ENCODE results near the gene CNGA3.

CNGA3 gene

DNA sequence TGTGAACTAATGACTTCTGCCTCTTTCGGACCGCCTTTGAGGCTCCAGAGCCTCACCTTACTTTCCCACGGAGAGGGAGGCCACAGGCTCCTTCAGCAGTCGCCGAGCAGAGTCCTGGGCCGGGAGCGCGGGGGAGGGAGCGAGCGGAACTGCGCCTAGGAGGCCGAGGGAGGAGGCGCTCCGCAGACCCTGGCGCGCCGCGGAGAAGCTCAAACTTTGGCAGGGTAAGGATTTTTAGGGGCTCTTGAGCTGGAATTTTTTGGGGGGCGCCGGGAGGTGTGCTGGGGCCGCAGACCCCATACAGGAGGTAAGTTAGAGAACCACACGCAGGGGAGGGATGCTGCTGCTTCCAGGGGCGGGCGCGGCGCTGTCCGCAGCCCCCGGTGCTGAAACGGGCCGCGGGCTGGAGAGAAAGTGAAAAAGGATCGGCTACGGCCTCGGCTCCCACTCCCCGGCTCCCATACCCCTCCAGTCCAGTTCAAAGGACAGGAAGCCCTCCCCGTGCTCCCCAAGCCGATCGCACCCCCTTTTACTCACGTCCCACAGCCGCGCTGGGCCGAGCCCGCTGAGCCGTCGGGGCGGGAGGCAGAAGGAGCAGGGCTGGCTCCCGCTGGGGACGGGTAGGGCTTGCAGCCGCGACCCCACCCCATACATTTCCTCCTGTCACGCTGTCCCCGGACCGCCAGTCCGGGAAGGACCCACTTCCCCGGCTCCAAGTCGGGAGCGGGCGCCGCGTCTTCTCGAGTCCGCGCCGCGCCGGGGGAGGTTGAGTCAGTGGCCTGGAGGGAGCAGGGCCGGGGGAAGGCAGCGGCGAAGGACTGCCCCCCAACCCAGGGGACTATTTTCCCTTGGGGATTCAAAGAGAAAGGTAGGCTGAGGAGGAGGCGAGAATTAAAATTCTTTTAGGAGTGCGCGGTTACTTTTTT lies at the start of gene CNGA3:
CNGA3 (plus strand) TSS at position 146 of the 926 bp plus-strand sequence. CDS start 23,520 bp downstream, outside the sequence.
- no peak within 1 kb of the TSS; the same call in none of the 2 replicates for H3K4me3 ChIP-seq (ENCODE audit: low read depth, low read length)
- TF ChIP-seq, protein P1, sequence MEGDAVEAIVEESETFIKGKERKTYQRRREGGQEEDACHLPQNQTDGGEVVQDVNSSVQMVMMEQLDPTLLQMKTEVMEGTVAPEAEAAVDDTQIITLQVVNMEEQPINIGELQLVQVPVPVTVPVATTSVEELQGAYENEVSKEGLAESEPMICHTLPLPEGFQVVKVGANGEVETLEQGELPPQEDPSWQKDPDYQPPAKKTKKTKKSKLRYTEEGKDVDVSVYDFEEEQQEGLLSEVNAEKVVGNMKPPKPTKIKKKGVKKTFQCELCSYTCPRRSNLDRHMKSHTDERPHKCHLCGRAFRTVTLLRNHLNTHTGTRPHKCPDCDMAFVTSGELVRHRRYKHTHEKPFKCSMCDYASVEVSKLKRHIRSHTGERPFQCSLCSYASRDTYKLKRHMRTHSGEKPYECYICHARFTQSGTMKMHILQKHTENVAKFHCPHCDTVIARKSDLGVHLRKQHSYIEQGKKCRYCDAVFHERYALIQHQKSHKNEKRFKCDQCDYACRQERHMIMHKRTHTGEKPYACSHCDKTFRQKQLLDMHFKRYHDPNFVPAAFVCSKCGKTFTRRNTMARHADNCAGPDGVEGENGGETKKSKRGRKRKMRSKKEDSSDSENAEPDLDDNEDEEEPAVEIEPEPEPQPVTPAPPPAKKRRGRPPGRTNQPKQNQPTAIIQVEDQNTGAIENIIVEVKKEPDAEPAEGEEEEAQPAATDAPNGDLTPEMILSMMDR (IDR thresholded peaks at IDR 0.05; ENCODE audit: insufficient read depth, low read length, missing control alignments), result no peak
- POLR2A ChIA-PET, result no interaction called here
- CTCF ChIA-PET, result no interaction called here
- DNase-seq (ENCODE audit: low read depth, low spot score), result no peak

DNA sequence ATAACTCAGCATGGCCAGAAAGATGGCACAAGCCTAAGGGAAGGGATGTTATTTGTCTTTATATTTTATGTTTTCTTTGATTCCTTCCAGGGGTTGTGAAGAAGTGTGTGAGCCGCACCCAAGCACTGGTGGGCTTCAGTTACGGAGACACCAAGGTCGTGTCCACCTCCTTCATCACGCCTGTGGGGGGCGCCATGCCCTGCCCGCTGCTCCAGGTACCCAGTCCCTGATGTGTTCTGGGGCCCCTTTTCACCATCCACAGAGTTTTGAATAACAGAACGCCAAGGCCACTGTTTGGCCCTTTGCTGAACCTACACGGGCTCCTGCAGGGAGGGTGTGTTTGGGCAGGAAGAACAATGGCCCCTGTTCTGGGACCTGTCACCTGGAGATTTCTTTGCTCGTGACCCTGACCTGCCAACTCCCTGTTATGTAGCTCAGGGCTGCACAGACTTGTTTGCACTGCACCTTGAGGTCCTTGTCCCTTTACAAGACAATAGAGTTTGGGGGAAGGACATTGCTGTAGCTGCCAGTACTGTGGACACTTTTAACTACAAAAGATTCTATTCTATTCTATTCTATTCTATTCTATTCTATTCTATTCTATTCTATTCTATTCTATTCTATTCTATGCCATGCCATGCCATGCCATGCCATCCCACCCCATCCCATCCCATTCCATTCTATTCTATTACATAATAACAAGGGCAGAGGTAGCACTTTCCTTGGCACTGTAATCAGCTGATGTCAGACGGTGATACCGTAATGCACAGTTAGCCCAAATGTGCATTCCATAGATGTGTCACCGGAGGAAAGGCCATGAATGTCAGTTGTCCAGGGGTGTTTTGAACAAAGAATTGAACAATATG lies 48.2 kb upstream of the CNGA3 start:
- ChIA-PET CTCF (no interaction called here), POLR2A (no interaction called here)
- TF ChIP-seq, protein P1 (IDR thresholded peaks at IDR 0.05; ENCODE audit: insufficient read depth, low read length, missing control alignments), result no peak
- no peak overlapping the region for H3K4me3 ChIP-seq (ENCODE audit: low read depth, low read length)
- DNase-seq (ENCODE audit: low read depth, low spot score), result no peak

DNA sequence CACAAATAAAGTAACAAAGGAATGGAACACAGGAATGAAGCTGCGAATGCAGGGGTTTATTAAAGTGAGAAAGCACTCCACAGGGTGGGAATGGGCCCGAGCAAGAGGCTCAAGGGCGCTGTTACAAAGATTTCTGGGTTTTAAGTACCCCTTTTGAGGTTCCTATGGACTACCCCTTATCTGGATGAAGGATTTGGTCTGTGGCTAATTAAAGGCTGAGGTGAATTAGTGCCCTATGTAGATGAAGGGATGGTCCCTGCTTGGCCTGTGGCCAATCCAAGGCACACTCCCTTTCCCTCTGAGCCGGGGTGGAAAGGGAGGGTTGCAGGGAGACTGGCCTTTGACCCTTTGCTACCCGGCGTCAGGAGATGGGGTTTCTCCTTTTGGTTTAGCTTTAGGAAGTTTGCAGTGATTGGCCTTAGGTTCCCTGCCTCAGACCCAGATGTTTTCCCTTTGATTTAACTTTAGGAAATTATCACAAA lies 47.5 kb upstream of the CNGA3 start:
- POLR2A ChIA-PET, result no interaction called here
- TF ChIP-seq, protein P1 (IDR thresholded peaks at IDR 0.05; ENCODE audit: insufficient read depth, low read length, missing control alignments), result no peak
- no peak for DNase-seq (ENCODE audit: low read depth, low spot score)
- H3K4me3 ChIP-seq (ENCODE audit: low read depth, low read length), result no peak overlapping the region
- CTCF ChIA-PET, result no interaction called here

DNA sequence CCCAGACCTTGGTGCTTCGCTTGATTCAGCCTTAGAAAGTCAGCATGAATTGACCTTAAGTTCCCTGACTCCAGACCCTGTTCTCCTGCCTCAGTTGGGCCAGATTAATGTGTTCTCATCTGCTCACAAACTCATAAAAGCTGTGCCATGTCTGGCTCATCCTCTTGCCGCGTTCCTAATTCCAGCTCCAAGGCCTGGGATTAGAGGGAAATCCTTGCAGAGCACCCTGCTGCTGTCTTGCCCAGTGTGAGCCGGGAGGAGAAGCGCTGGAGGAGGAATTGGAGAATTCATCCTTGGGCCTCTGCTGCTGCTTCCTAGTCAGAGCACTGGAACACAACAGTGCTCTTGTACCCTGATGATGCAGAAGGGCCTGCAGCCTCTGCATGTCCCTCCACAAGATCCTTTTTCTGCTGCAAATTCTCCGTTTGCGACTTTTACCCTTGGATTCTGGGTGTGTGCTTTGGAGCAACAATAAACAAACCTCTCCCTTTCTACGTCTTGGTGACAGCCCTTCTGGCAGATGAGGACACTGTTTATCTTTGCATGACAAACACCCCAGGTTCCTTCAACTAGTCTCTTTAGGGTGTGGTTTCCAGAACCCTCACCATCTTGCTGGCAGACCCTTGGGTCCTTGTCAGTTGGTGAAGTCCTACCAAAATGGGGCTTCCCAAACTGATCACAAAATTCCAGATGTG lies 46.9 kb upstream of the CNGA3 start:
- CTCF ChIA-PET, result no interaction called here
- DNase-seq (ENCODE audit: low read depth, low spot score), result no peak
- POLR2A ChIA-PET, result no interaction called here

DNA sequence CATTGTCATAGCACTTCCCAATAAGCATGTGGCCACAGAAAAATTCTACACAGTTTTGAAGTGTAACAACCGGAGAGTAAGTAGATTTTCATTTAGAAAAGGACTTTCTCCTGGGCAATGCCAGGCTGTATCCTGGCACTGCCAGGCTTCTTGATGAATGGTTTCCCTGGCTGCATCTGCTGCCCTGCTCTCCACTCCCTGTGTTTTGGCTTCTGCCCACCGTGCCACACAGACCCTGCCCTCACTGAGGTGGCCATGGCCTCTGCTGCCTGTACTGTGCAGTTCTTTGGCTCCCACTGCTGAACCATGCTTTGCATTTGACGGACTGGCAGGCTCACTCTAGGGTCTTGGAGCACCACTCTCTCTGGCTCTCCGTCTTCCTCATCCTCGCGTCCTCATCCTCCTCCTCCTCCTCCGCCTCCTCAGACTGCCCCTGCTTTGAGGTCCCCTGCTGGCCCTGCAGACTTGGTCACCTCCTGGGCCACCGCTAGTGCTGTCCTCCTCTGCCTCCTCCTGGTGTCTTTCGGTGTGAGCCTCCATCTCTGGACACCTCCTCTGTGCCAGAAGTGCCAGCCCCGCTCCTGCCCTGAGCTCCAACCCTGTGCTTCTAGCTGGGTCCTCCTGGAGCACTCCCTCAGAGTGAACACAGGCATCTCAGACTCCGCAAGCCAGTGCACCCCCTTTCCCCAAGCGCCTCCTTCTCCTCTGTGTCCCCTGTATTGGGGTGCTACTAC lies 45.9 kb upstream of the CNGA3 start:
- ChIA-PET POLR2A (no interaction called here), CTCF (no interaction called here)

More for the DNA sequence above, 46.9 kb upstream of the CNGA3 start:
- no peak overlapping the region for H3K4me3 ChIP-seq (ENCODE audit: low read depth, low read length)
- TF ChIP-seq, protein P1 (IDR thresholded peaks at IDR 0.05; ENCODE audit: insufficient read depth, low read length, missing control alignments), result no peak

More for the DNA sequence above, 45.9 kb upstream of the CNGA3 start:
- no peak overlapping the region for H3K4me3 ChIP-seq (ENCODE audit: low read depth, low read length)
- no peak for DNase-seq (ENCODE audit: low read depth, low spot score)
- TF ChIP-seq, protein P1 (IDR thresholded peaks at IDR 0.05; ENCODE audit: insufficient read depth, low read length, missing control alignments), result no peak

Data from AG04449 (cell line).